Erythroblast (primary cell): ENCODE measurements around the gene FAM50B.

Source experiments
- GATA1 ChIP-seq: IDR thresholded peaks from 2 replicates; pipeline ENCODE4 v1.6.1; 2011; ENCODE audit warnings: low read depth, mild to moderate bottlenecking, control low read depth, low read length, moderate library complexity
- POLR2A ChIP-seq: IDR thresholded peaks from 2 replicates; pipeline ENCODE4 v1.6.1; 2011; ENCODE audit warnings: mild to moderate bottlenecking, low read length

DNA sequence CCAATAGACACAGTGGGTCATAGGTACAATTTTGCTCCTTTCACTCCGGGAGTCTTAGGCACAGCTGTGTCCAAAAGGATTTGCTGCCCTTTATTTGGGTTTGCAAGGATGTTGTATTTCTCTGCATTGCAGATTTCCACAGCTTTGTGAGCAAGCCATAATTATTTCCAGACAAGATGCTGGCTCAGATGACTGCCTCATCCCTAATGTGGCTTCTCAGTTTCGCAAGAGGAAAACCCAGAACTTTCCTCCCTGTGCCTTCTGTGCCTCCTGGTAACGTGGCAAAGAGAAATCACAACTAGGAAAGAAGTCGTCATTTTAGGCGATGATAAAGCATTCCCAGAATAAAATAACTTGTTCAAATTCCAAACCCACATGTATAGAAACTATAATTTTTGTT lies 33.7 kb downstream of the FAM50B start:
- TF ChIP-seq POLR2A = no peak
- TF ChIP-seq GATA1 = no peak
